ENCODE data around the gene KRTAP13-3. TPM values are rescaled to one million over a fixed set of nuclear protein-coding genes. Genes with fewer than 3 reads are reported as not detected.

The KRTAP13-3 gene
- total and polyA plus RNA-seq, 2 of the 8 experiments (the other 6 are each of a cell fraction or from before 2014, with no cell fraction given): not detected

DNA sequence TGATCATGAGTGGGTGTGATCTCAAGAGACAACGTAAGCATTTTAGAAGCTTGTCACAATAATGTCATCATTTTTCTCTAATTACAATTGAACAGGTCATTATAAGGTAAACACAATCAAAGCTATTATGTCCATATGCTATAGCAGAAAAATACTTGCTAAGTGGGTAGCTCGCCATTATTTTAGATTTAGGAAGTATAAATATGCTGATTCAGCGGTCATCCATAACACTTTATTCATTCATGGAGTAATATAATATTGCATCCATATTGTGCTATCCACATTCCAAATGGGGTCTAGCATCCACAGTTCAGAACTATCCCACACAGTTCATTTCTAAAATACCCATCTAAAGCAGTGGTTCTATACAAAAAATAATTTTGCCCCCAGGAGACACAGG lies 22.8 kb upstream of the KRTAP13-3 start:
- 89% methylated on average over 3 of the region's 3 CpGs; no CpG with 5 or more reads in 1 of the 2 experiments for WGBS, 2 experiments (ENCODE audit: extremely low coverage in 1 of 2, insufficient coverage in 1 of 2, insufficient read length in 1 of 2, insufficient replicate concordance in 2 of 2, low coverage in 1 of 2, low lambda C conversion rate in 2 of 2, missing lambda C conversion rate in 1 of 2)
- no peak for FAIRE-seq
- no peaks in the 10 kb centered on the region for H3K79me1 ChIP-seq (ENCODE audit: low read depth, low read length)
- H2AFZ ChIP-seq (ENCODE audit: low read length): no peak overlapping the region
- no peak overlapping the region for H2BK20ac ChIP-seq (ENCODE audit: low read length)
- H4K20me1 ChIP-seq (replicated peaks in 1 of 2; ENCODE audit: control insufficient read depth in 1 of 2, insufficient read depth in 2 of 2, low read length in 2 of 2): no peaks in the 10 kb centered on the region
- H4K91ac ChIP-seq (replicated peaks; ENCODE audit: insufficient read length, low read length): no peak overlapping the region
- CTCF ChIA-PET (ENCODE audit: partially characterized antibody): interaction anchor here (0.6 to 1.4 kb wide), 3 partner anchors 14 to 109 kb away, joined by 3 read pairs; no protein-coding TSS in a partner anchor
- no peaks in the 10 kb centered on the region for H3K27me3 ChIP-seq (replicated peaks in 1 of 4; ENCODE audit: control insufficient read depth in 3 of 4, extremely low read depth in 1 of 4, insufficient read depth in 3 of 4, low read length in 3 of 4)
- DNase-seq (ENCODE audit: low read depth in 1 of 2, low spot score in 2 of 2): no peak
- no peak overlapping the region for H4K8ac ChIP-seq (ENCODE audit: extremely low read depth, insufficient read depth, low read length)
- H3K18ac ChIP-seq (ENCODE audit: extremely low read depth, low read length): no peak overlapping the region
- no peak overlapping the region for H2BK120ac ChIP-seq (replicated peaks; ENCODE audit: low read depth, low read length)
- no peak overlapping the region for H3K23ac ChIP-seq (ENCODE audit: insufficient read length)
- POLR2A ChIA-PET (ENCODE audit: partially characterized antibody): no interaction called here
- no peak overlapping the region for H3K9ac ChIP-seq (replicated peaks in 1 of 4; ENCODE audit: extremely low read depth in 1 of 4, low read depth in 3 of 4, low read length in 3 of 4)
- no peak overlapping the region for H3K4me3 ChIP-seq (ENCODE audit: extremely low read depth in 1 of 4, insufficient read depth in 2 of 4, low read depth in 3 of 4, low read length in 4 of 4)
- H3K36me3 ChIP-seq (ENCODE audit: control insufficient read depth in 2 of 4, insufficient read depth in 4 of 4, low read length in 3 of 4): no peaks in the 10 kb centered on the region
- H3K4me2 ChIP-seq (ENCODE audit: insufficient read depth in 1 of 2, low read depth in 2 of 2, low read length in 2 of 2): no peak overlapping the region
- H3K4ac ChIP-seq (replicated peaks; ENCODE audit: insufficient read length, low read depth, low read length): no peak overlapping the region
- H3K79me2 ChIP-seq (ENCODE audit: control insufficient read depth in 1 of 2, insufficient read depth in 2 of 2, low read length in 2 of 2): no peaks in the 10 kb centered on the region
- no peaks in the 10 kb centered on the region for H3K23me2 ChIP-seq (ENCODE audit: low read depth, low read length)
- no peak overlapping the region for H4K5ac ChIP-seq (ENCODE audit: insufficient read length, low read depth, low read length)
- H3K4me1 ChIP-seq (replicated peaks in 1 of 4; ENCODE audit: control insufficient read depth in 3 of 4, insufficient read depth in 4 of 4, low read length in 3 of 4): no peaks in the 10 kb centered on the region; a peak in 2 of 7 replicates
- H3K56ac ChIP-seq (replicated peaks; ENCODE audit: insufficient read length, low read depth, low read length): no peak overlapping the region
- H2AK5ac ChIP-seq (ENCODE audit: low read depth, low read length): no peak overlapping the region
- no peak overlapping the region for H2BK15ac ChIP-seq (ENCODE audit: low read length)
- no peak overlapping the region for H3K27ac ChIP-seq (ENCODE audit: low read depth, low read length)
- no peak for TF ChIP-seq TAF1 (IDR thresholded peaks at IDR 0.05; ENCODE audit: low read depth, low read length)
- no peak for TF ChIP-seq SAP30 (IDR thresholded peaks at IDR 0.05; ENCODE audit: insufficient read depth, insufficient replicate concordance, low read length)
- H3K9me3 ChIP-seq (ENCODE audit: insufficient read depth in 2 of 2, low read depth in 1 of 2, low read length in 1 of 2): no peaks in the 10 kb centered on the region
- H3K14ac ChIP-seq (ENCODE audit: insufficient read length): no peak overlapping the region
- no peak overlapping the region for H2BK5ac ChIP-seq (ENCODE audit: low read depth, low read length)
- H2BK12ac ChIP-seq (ENCODE audit: low read depth, low read length): no peak overlapping the region
